Activated CD4-positive, alpha-beta T cell treated with anti-CD3 and anti-CD28 coated beads for 48 hours (primary cell): ENCODE measurements around the gene PTPN23.

ENCODE experiments used
- DNase-seq: peaks from one replicate; pipeline ENCODE4 v3.0.0-alpha.2; 2020

The PTPN23 gene

GRCh38 chr3:47421741-47422649 is 41.2 kb downstream of the PTPN23 start:
- peak; percentile 45 for DNase-seq

- DNase-seq, result no peak
Observed at GRCh38 chr3:47422743-47423142, 41.9 kb downstream of the PTPN23 start.

GRCh38 chr3:47423548-47424145 is 42.8 kb downstream of the PTPN23 start:
- no peak for DNase-seq

- DNase-seq, result no peak
Observed at GRCh38 chr3:47424434-47425382, 43.9 kb downstream of the PTPN23 start.

- no peak for DNase-seq
Observed at GRCh38 chr3:47425383-47425778, 44.6 kb downstream of the PTPN23 start.

- DNase-seq, result no peak
Observed at GRCh38 chr3:47425959-47426358, 45.1 kb downstream of the PTPN23 start.

- no peak for DNase-seq
Observed at GRCh38 chr3:47427866-47428265, 47.0 kb downstream of the PTPN23 start.

- no peak for DNase-seq
Observed at GRCh38 chr3:47428662-47429061, 47.8 kb downstream of the PTPN23 start.

GRCh38 chr3:47429476-47430270 is 48.9 kb downstream of the PTPN23 start:
- no peak for DNase-seq

GRCh38 chr3:47430606-47431005 is 49.8 kb downstream of the PTPN23 start:
- DNase-seq, result no peak

GRCh38 chr3:47431225-47431624 is 50.4 kb downstream of the PTPN23 start:
- DNase-seq, result no peak

- no peak for DNase-seq
Observed at GRCh38 chr3:47432673-47433072, 51.9 kb downstream of the PTPN23 start.

GRCh38 chr3:47433796-47434195 is 53.0 kb downstream of the PTPN23 start:
- no peak for DNase-seq

- no peak for DNase-seq
Observed at GRCh38 chr3:47434849-47435248, 54.0 kb downstream of the PTPN23 start.

- DNase-seq, result no peak
Observed at GRCh38 chr3:47436180-47436579, 55.4 kb downstream of the PTPN23 start.

- no peak for DNase-seq
Observed at GRCh38 chr3:47440131-47440530, 59.3 kb downstream of the PTPN23 start.

GRCh38 chr3:47441796-47442551 is 61.2 kb downstream of the PTPN23 start:
- no peak for DNase-seq

- no peak for DNase-seq
Observed at GRCh38 chr3:47443611-47443995, 62.8 kb downstream of the PTPN23 start.

- no peak for DNase-seq
Observed at GRCh38 chr3:47444103-47444502, 63.3 kb downstream of the PTPN23 start.

GRCh38 chr3:47452453-47453215 is 71.8 kb downstream of the PTPN23 start:
- no peak for DNase-seq
